CMK (cell line): ENCODE results near the gene POC1A.

ENCODE experiments used
- DNase-seq: peaks from one replicate; pipeline ENCODE4 v3.0.0-alpha.2; 2010; ENCODE audit warnings: low read depth

POC1A gene

GRCh38 chr3:52154135-52155094, at the start of gene POC1A:
Gene POC1A, minus strand, starts transcription at chr3:52154423. Its CDS starts 51 bp downstream, at chr3:52154372.
- peak; percentile 93 for DNase-seq

- DNase-seq: no peak
Observed at GRCh38 chr3:52203701-52204100, 49.5 kb upstream of the POC1A start.

- no peak for DNase-seq
Observed at GRCh38 chr3:52202384-52203077, 48.3 kb upstream of the POC1A start.

GRCh38 chr3:52200981-52201679, 46.9 kb upstream of the POC1A start:
- no peak for DNase-seq

- no peak for DNase-seq
Observed at GRCh38 chr3:52198643-52199608, 44.7 kb upstream of the POC1A start.

GRCh38 chr3:52197842-52198625, 43.8 kb upstream of the POC1A start, which contains the start of gene ALAS1:
Gene ALAS1, plus strand, starts transcription at chr3:52198160. Its CDS starts 1,082 bp downstream, at chr3:52199242.
- DNase-seq: peak; percentile 84

GRCh38 chr3:52197499-52197841, 43.2 kb upstream of the POC1A start:
- no peak for DNase-seq

GRCh38 chr3:52196977-52197376, 42.8 kb upstream of the POC1A start:
- DNase-seq: no peak

GRCh38 chr3:52195823-52196331, 41.7 kb upstream of the POC1A start:
- no peak for DNase-seq

- no peak for DNase-seq
Observed at GRCh38 chr3:52195291-52195597, 41.0 kb upstream of the POC1A start.

GRCh38 chr3:52194485-52195290, 40.5 kb upstream of the POC1A start:
- no peak for DNase-seq

GRCh38 chr3:52193065-52193464, 38.8 kb upstream of the POC1A start:
- no peak for DNase-seq

- DNase-seq: no peak
Observed at GRCh38 chr3:52191663-52192062, 37.4 kb upstream of the POC1A start.

- no peak for DNase-seq
Observed at GRCh38 chr3:52190294-52191074, 36.3 kb upstream of the POC1A start.

GRCh38 chr3:52188556-52188955, 34.3 kb upstream of the POC1A start:
- DNase-seq: no peak

- DNase-seq: no peak
Observed at GRCh38 chr3:52186729-52187128, 32.5 kb upstream of the POC1A start.

- DNase-seq: no peak
Observed at GRCh38 chr3:52185837-52186236, 31.6 kb upstream of the POC1A start.

GRCh38 chr3:52185311-52185710, 31.1 kb upstream of the POC1A start:
- no peak for DNase-seq

- no peak for DNase-seq
Observed at GRCh38 chr3:52184690-52185089, 30.5 kb upstream of the POC1A start.
